ENCODE data around the gene RB1. TPM values are rescaled to one million over a fixed set of nuclear protein-coding genes. Genes with fewer than 3 reads are reported as not detected.

RB1 gene
- total RNA-seq, 4 donors from 2014 or later, result 28.4 to 33.2 (median 29.9) TPM

GRCh38 chr13:48402325-48402932 lies 98.9 kb downstream of the RB1 start:
- H3K27me3 ChIP-seq, result no peaks in the 10 kb centered on the region
- no peak overlapping the region for H3K4me3 ChIP-seq
- TF ChIP-seq POLR2AphosphoS5 (IDR thresholded peaks at IDR 0.05) (no peak), CTCF (IDR thresholded peaks at IDR 0.05) (no peak), EP300 (IDR thresholded peaks at IDR 0.05) (no peak), POLR2A (IDR thresholded peaks at IDR 0.05; ENCODE audit: low read depth) (no peak)
- peak overlapping the region; percentile 53 to 73 (median 59) for H3K27ac ChIP-seq (replicated peaks in 1 of 4)
- H3K4me1 ChIP-seq, result peaks cover 26 to 60% (median 46%) of the 10 kb centered on the region in 4 donors
- no peak for DNase-seq (ENCODE audit: extremely low spot score)
- no peaks in the 10 kb centered on the region for H3K36me3 ChIP-seq
- WGBS, result 83% methylated on average over 2 of the region's 2 CpGs
- no peaks in the 10 kb centered on the region for H3K9me3 ChIP-seq
- intact Hi-C loops (cut with DNase I), result no loop called here

GRCh38 chr13:48403151-48403631 lies 99.6 kb downstream of the RB1 start:
- Histone ChIP-seq H3K4me3 (peak overlapping the region; percentile 4 to 30 (median 17)), H3K4me1 (peaks cover 21 to 53% (median 42%) of the 10 kb centered on the region in 4 donors), H3K27me3 (no peaks in the 10 kb centered on the region), H3K27ac (replicated peaks in 1 of 4) (peak overlapping the region; percentile 53 to 73 (median 59)), H3K9me3 (no peaks in the 10 kb centered on the region), H3K36me3 (no peaks in the 10 kb centered on the region)
- no peak for DNase-seq (ENCODE audit: extremely low spot score)
- no peak for TF ChIP-seq CTCF (IDR thresholded peaks at IDR 0.05)
- TF ChIP-seq EP300 (IDR thresholded peaks at IDR 0.05), result no peak
- peak in 1 of 2 donors; percentile 56 for TF ChIP-seq POLR2AphosphoS5 (IDR thresholded peaks at IDR 0.05)
- TF ChIP-seq POLR2A (IDR thresholded peaks at IDR 0.05; ENCODE audit: low read depth), result no peak
- 52% methylated on average over 2 of the region's 2 CpGs for WGBS
- intact Hi-C loops (cut with DNase I), result no loop called here

- H3K4me1 ChIP-seq, result peaks cover 14 to 49% (median 36%) of the 10 kb centered on the region in 4 donors
- no peaks in the 10 kb centered on the region for H3K9me3 ChIP-seq
- no peak overlapping the region for H3K4me3 ChIP-seq
- H3K27me3 ChIP-seq, result no peaks in the 10 kb centered on the region
- TF ChIP-seq CTCF (IDR thresholded peaks at IDR 0.05) (no peak), POLR2AphosphoS5 (IDR thresholded peaks at IDR 0.05) (no peak), POLR2A (IDR thresholded peaks at IDR 0.05; ENCODE audit: low read depth) (no peak), EP300 (IDR thresholded peaks at IDR 0.05) (no peak)
- H3K36me3 ChIP-seq, result no peaks in the 10 kb centered on the region
- WGBS, result 81% methylated on average over 8 of the region's 8 CpGs
- H3K27ac ChIP-seq (replicated peaks in 1 of 4), result peak overlapping the region; percentile 53 to 73 (median 59)
- intact Hi-C loops (cut with DNase I), result no loop called here
- DNase-seq (ENCODE audit: extremely low spot score), result no peak
These were observed 100.4 kb downstream of the RB1 start for GRCh38 chr13:48403913-48404312.

- Histone ChIP-seq H3K27ac (replicated peaks in 1 of 4) (peak overlapping the region; percentile 53 to 73 (median 59)), H3K9me3 (no peaks in the 10 kb centered on the region), H3K27me3 (no peaks in the 10 kb centered on the region), H3K4me1 (peaks cover 13 to 43% (median 30%) of the 10 kb centered on the region in 4 donors), H3K4me3 (no peak overlapping the region), H3K36me3 (no peaks in the 10 kb centered on the region)
- 76% methylated on average over 1 of the region's 1 CpG for WGBS
- DNase-seq (ENCODE audit: extremely low spot score), result no peak
- intact Hi-C loops (cut with DNase I), result no loop called here
- TF ChIP-seq CTCF (IDR thresholded peaks at IDR 0.05), result no peak
- TF ChIP-seq POLR2A (IDR thresholded peaks at IDR 0.05; ENCODE audit: low read depth), result no peak
- TF ChIP-seq EP300 (IDR thresholded peaks at IDR 0.05), result no peak
- TF ChIP-seq POLR2AphosphoS5 (IDR thresholded peaks at IDR 0.05), result no peak
These were observed 101.4 kb downstream of the RB1 start for GRCh38 chr13:48404952-48405351.
